T1000 (cell line): ENCODE data around the gene MZT1.

ENCODE experiments used
- DNase-seq: peaks from one replicate; lab custom pipeline; 2025; ENCODE audit warnings: mixed read lengths; lab: John Stamatoyannopoulos, UW

Gene MZT1

GRCh38 chr13:72680353-72680752 is 47.1 kb downstream of the MZT1 start:
- DNase-seq: no peak

GRCh38 chr13:72678312-72678711 is 49.1 kb downstream of the MZT1 start:
- no peak for DNase-seq

- DNase-seq: no peak
Measured at GRCh38 chr13:72677431-72677830, 50.0 kb downstream of the MZT1 start.

- no peak for DNase-seq
Measured at GRCh38 chr13:72666391-72666790, 61.0 kb downstream of the MZT1 start.

- no peak for DNase-seq
Measured at GRCh38 chr13:72662548-72662947, 64.9 kb downstream of the MZT1 start.
